ENCODE data around the gene ELOVL5. TPM values are rescaled to one million over a fixed set of nuclear protein-coding genes. Genes with fewer than 3 reads are reported as not detected.
"Not testable (repeated sequence)": the region's sequence is repeated elsewhere in the genome, so short reads cannot be mapped to it uniquely, and the experiment has no call there.

The ELOVL5 gene
- total RNA-seq, 4 donors from 2014 or later, result 39.7 to 84.2 (median 57.4) TPM

DNA sequence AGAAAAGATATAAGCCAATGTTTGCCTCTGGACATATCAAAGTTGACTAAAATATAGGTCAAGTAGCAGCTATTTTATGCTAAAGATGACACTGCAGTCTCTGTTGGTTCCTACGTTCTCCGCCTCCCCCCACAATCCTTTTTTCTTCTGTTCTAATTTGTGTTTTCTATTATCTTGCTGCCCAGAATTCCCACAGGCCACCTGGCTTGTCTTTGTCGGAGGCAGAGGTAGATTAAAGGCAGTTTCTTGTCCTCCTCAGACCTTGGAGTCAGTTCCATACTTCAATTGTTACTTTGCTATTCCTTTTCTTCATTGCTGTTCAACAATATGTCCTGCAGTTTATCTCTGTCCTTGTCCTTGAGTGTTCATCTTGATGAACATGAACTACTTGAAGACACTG is 3.6 kb upstream of the ELOVL5 start:
- DNase-seq (ENCODE audit: low spot score in 2 of 2), result no peak
- Histone ChIP-seq H3K27ac (no peak overlapping the region), H3K4me3 (no peak overlapping the region), H3K9me3 (no peaks in the 10 kb centered on the region), H3K27me3 (no peaks in the 10 kb centered on the region), H3K4me1 (peaks cover 11% of the 10 kb centered on the region), H3K36me3 (no peaks in the 10 kb centered on the region)
- 76% methylated on average over 3 of the region's 3 CpGs for WGBS
- TF ChIP-seq EP300 (IDR thresholded peaks at IDR 0.05) (no peak), POLR2AphosphoS5 (IDR thresholded peaks at IDR 0.05) (no peak), POLR2A (IDR thresholded peaks at IDR 0.05) (no peak)
- TF ChIP-seq, protein P1, sequence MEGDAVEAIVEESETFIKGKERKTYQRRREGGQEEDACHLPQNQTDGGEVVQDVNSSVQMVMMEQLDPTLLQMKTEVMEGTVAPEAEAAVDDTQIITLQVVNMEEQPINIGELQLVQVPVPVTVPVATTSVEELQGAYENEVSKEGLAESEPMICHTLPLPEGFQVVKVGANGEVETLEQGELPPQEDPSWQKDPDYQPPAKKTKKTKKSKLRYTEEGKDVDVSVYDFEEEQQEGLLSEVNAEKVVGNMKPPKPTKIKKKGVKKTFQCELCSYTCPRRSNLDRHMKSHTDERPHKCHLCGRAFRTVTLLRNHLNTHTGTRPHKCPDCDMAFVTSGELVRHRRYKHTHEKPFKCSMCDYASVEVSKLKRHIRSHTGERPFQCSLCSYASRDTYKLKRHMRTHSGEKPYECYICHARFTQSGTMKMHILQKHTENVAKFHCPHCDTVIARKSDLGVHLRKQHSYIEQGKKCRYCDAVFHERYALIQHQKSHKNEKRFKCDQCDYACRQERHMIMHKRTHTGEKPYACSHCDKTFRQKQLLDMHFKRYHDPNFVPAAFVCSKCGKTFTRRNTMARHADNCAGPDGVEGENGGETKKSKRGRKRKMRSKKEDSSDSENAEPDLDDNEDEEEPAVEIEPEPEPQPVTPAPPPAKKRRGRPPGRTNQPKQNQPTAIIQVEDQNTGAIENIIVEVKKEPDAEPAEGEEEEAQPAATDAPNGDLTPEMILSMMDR (IDR thresholded peaks at IDR 0.05), result no peak

DNA sequence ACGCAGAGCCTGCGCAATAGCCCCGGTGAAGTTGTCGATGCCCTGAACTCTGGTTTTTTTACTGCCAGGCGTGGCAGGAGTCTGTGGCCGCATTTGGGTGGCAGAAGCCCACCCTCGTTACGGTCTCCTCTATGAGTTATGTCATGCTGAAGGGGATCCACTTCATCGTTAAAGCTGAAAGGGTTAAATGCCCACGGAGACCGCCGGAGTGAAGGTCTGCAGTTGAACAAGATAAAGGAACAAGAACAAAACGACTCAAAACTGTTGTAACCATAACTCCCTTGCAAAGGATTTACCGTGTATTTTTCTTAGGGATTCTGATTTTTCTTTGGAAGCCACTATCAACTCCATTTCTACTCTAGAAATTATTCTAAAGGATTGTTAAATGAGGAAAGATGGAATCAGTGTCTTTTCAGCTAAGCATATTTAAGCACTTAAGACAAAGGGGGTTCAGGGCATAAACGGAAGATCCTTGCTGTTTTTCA is 501 bp upstream of the ELOVL5 start:
- Histone ChIP-seq H3K27me3 (no peaks in the 10 kb centered on the region), H3K9me3 (no peaks in the 10 kb centered on the region), H3K4me1 (peaks cover 18% of the 10 kb centered on the region), H3K27ac (peak overlapping the region; percentile 91), H3K4me3 (peak overlapping the region; percentile 78), H3K36me3 (no peaks in the 10 kb centered on the region)
- TF ChIP-seq EP300 (IDR thresholded peaks at IDR 0.05), result no peak
- WGBS, result 6% methylated on average over 12 of the region's 15 CpGs
- DNase-seq (ENCODE audit: low spot score in 2 of 2), result no peak

DNA sequence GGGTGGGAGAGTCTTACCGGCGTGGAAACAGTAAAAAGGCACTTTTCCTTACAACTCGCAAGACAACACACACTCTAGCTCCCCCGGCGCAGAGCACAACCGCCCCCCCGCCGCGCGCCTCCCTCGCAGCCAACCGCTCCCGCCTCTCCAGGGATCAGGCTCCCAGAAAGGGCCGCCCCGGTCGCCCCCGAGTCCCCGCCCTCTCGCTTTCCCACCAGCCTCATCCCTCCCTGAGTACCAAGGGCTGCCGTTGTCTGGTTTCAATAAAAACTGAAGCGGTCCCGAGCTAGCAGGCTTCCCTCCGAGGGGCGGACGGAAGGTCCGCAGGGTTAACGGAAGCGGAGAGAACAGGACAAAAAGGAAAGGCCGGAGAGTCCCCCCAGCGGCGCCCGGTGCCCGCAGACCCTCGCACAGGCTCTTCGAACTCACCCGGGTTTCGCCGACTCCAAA is 804 bp downstream of the ELOVL5 start:
- peak overlapping the region; percentile 78 for H3K4me3 ChIP-seq
- no peaks in the 10 kb centered on the region for H3K36me3 ChIP-seq
- TF ChIP-seq POLR2AphosphoS5 (IDR thresholded peaks at IDR 0.05) (no peak), EP300 (IDR thresholded peaks at IDR 0.05) (no peak), POLR2A (IDR thresholded peaks at IDR 0.05) (no peak)
- TF ChIP-seq, protein P1 (IDR thresholded peaks at IDR 0.05), result no peak
- H3K9me3 ChIP-seq, result no peaks in the 10 kb centered on the region
- peak overlapping the region; percentile 91 for H3K27ac ChIP-seq
- WGBS, result 2% methylated on average over 17 of the region's 38 CpGs
- peak; percentile 84 to 85 for DNase-seq (ENCODE audit: low spot score in 2 of 2)
- H3K4me1 ChIP-seq, result peaks cover 18% of the 10 kb centered on the region
- no peaks in the 10 kb centered on the region for H3K27me3 ChIP-seq

DNA sequence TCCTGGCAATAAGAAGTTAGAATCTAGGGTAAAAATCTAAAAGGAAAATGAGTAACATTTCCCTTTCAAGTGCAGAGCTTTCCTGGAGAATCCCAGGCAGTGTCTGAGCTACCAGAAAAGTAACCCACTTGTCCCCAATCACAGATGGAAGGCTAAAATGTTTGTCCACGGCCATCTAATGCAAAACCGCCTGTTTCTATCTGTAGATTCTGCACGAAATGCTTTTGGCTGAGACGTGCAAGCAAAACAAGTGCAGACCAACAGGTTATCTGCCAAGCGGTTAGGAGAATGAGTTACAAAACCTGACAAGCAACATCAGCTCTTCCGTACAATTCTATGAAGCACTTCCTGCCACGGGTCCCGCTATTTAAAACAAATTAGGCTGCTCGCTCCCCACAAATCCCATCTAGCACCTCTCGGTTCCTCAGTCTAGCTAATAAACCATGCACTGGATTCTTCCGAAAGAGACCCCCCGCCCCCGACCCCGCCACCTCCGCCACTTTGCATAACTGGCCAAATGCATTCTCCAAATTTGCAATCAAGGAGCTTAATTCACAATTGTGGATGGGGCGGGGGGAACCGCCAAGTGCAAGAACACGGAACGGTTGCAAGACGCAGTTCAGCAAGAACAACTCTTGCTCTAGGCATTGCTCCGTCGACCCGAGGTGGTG is 1.4 kb downstream of the ELOVL5 start:
- Histone ChIP-seq H3K27ac (peak overlapping the region; percentile 91), H3K9me3 (no peaks in the 10 kb centered on the region), H3K4me1 (peaks cover 18% of the 10 kb centered on the region), H3K36me3 (no peaks in the 10 kb centered on the region), H3K27me3 (no peaks in the 10 kb centered on the region), H3K4me3 (peak overlapping the region; percentile 78)
- no peak for TF ChIP-seq POLR2AphosphoS5 (IDR thresholded peaks at IDR 0.05)
- no peak for TF ChIP-seq POLR2A (IDR thresholded peaks at IDR 0.05)
- TF ChIP-seq, protein P1 (IDR thresholded peaks at IDR 0.05), result no peak
- TF ChIP-seq EP300 (IDR thresholded peaks at IDR 0.05), result no peak
- peak in 1 of 2 donors; percentile 77 for DNase-seq (ENCODE audit: low spot score in 2 of 2)
- under 1% methylated on average over 23 of the region's 23 CpGs for WGBS

DNA sequence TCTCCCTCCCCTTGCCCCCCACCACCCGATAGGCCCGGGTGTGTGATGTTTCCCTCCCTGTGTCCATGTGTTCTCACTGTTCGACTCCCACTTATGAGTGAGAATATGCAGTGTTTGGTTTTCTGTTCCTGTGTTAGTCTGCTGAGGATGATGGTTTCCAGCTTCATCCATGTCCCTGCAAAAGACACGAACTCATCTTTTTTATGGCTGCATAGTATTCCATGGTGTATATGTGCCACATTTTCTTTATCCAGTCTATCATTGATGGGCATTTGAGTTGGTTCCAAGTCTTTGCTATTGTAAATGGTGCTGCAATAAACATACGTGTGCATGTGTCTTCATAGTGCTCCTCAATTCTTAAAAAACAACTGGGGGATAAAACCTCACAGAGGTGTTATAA is 2.7 kb downstream of the ELOVL5 start:
- not testable (repeated sequence) for H3K27ac ChIP-seq; H3K9me3 ChIP-seq; H3K36me3 ChIP-seq; DNase-seq (ENCODE audit: low spot score in 2 of 2); H3K4me3 ChIP-seq; H3K27me3 ChIP-seq
- H3K4me1 ChIP-seq, result peaks cover 18% of the 10 kb centered on the region
- 92% methylated on average over 5 of the region's 5 CpGs for WGBS

DNA sequence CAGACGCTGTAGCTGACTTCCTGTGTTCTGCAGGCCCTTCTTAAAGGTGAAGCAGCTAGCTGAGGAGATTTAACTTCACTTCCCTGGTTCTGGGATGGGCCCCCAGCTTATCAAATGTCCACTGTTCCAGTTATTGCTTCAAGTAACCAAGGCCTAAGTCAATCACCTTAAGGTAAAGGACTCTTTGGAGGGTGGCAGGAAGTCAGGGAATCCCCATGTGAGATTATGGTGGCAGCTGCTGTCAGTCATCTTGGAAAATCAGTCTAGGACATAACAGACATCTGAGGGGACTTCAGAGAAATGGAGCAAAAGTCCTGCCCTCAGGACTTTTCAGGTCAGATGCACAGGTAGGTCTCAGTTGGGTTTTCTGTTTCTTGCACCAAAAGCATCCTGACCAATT is 3.8 kb downstream of the ELOVL5 start:
- H3K9me3 ChIP-seq, result no peaks in the 10 kb centered on the region
- no peaks in the 10 kb centered on the region for H3K27me3 ChIP-seq
- no peak for DNase-seq (ENCODE audit: low spot score in 2 of 2)
- H3K27ac ChIP-seq, result no peak overlapping the region
- H3K4me3 ChIP-seq, result no peak overlapping the region
- H3K36me3 ChIP-seq, result no peaks in the 10 kb centered on the region
- TF ChIP-seq POLR2AphosphoS5 (IDR thresholded peaks at IDR 0.05) (no peak), POLR2A (IDR thresholded peaks at IDR 0.05) (no peak), EP300 (IDR thresholded peaks at IDR 0.05) (no peak)
- TF ChIP-seq, protein P1 (IDR thresholded peaks at IDR 0.05), result no peak
- peaks cover 18% of the 10 kb centered on the region for H3K4me1 ChIP-seq
- WGBS, result 57% methylated on average over 1 of the region's 1 CpG
